Trophoblast cell (in vitro differentiated cells and primary cell): Measurements from ENCODE around the gene MAP2K3.
"Not testable (repeated sequence)": the region's sequence is repeated elsewhere in the genome, so short reads cannot be mapped to it uniquely, and the experiment has no call there.

Experiments
- DNase-seq, 2 donors: peaks; one replicate each; pipeline ENCODE4 v3.0.0-alpha.2; 2016
- H2AFZ ChIP-seq: 2 replicates; pipeline ENCODE4 v1.6.1; 2013; ENCODE audit warnings: low read length, moderate library complexity, mild to moderate bottlenecking; ENCODE audit not compliant: insufficient read depth, poor library complexity
- H2AK5ac ChIP-seq: 2 replicates; pipeline ENCODE4 v1.6.1; 2013; ENCODE audit warnings: mild to moderate bottlenecking, low read length
- H2BK120ac ChIP-seq: 2 replicates; pipeline ENCODE4 v1.6.1; 2013; ENCODE audit warnings: low read length, mild to moderate bottlenecking, moderate library complexity; ENCODE audit not compliant: insufficient read depth, poor library complexity
- H2BK12ac ChIP-seq: 2 replicates; pipeline ENCODE4 v1.6.1; 2013; ENCODE audit warnings: mild to moderate bottlenecking, low read length, moderate library complexity
- H2BK5ac ChIP-seq: 2 replicates; pipeline ENCODE4 v1.6.1; 2013; ENCODE audit warnings: low read length, low read depth, moderate library complexity, mild to moderate bottlenecking; ENCODE audit not compliant: poor library complexity
- H3K14ac ChIP-seq: 2 replicates; pipeline ENCODE4 v1.6.1; 2013; ENCODE audit warnings: mild to moderate bottlenecking, low read length
- H3K18ac ChIP-seq: 2 replicates; pipeline ENCODE4 v1.6.1; 2013; ENCODE audit warnings: mild to moderate bottlenecking, low read length
- H3K23ac ChIP-seq: 2 replicates; pipeline ENCODE4 v1.6.1; 2013; ENCODE audit warnings: low read length
- H3K27ac ChIP-seq: 2 replicates; pipeline ENCODE4 v1.5.1; 2013; ENCODE audit warnings: low read depth, mild to moderate bottlenecking, inconsistent platforms, low read length, moderate library complexity
- H3K27me3 ChIP-seq: 2 replicates; pipeline ENCODE4 v1.6.1; 2013; ENCODE audit warnings: inconsistent platforms, mild to moderate bottlenecking, low read length, moderate library complexity; ENCODE audit not compliant: insufficient read depth
- H3K36me3 ChIP-seq, 2 experiments: 1 replicate in 1 of 2; 2 replicates in 1 of 2; pipeline ENCODE4 v1.6.1; 2013; ENCODE audit warnings: low read length in 2 of 2, mild to moderate bottlenecking in 2 of 2, moderate library complexity in 1 of 2; ENCODE audit not compliant: insufficient read depth in 2 of 2, control insufficient read depth in 1 of 2
- H3K4ac ChIP-seq: 2 replicates; pipeline ENCODE4 v1.6.1; 2013; ENCODE audit warnings: low read depth, mild to moderate bottlenecking, low read length, moderate library complexity
- H3K4me1 ChIP-seq, 2 experiments: 1 replicate in 1 of 2; 2 replicates in 1 of 2; pipeline ENCODE4 v1.6.1; 2013; ENCODE audit warnings: low read length in 2 of 2, mild to moderate bottlenecking in 2 of 2, moderate library complexity in 1 of 2; ENCODE audit not compliant: insufficient read depth in 2 of 2, control insufficient read depth in 1 of 2
- H3K4me2 ChIP-seq: 2 replicates; pipeline ENCODE4 v1.6.1; 2013; ENCODE audit warnings: inconsistent platforms, mild to moderate bottlenecking, low read length, moderate library complexity
- H3K4me3 ChIP-seq: 2 replicates; pipeline ENCODE4 v1.5.1; 2013; ENCODE audit warnings: mild to moderate bottlenecking, low read depth, low read length, inconsistent platforms
- H3K79me1 ChIP-seq: one replicate; pipeline ENCODE4 v1.6.1; 2013; ENCODE audit warnings: low read length
- H3K79me2 ChIP-seq: 2 replicates; pipeline ENCODE4 v1.6.1; 2013; ENCODE audit warnings: low read length, mild to moderate bottlenecking; ENCODE audit not compliant: control insufficient read depth, insufficient read depth, poor library complexity
- H3K9ac ChIP-seq: 2 replicates; pipeline ENCODE4 v1.6.1; 2013; ENCODE audit warnings: mild to moderate bottlenecking, low read length
- H3K9me3 ChIP-seq: 2 replicates; pipeline ENCODE4 v1.6.1; 2013; ENCODE audit warnings: low read depth, mild to moderate bottlenecking, control low read depth, inconsistent platforms, low read length; ENCODE audit not compliant: insufficient read depth
- H4K12ac ChIP-seq: 2 replicates; pipeline ENCODE4 v1.6.1; 2013; ENCODE audit warnings: low read depth, mild to moderate bottlenecking, low read length, moderate library complexity
- H4K8ac ChIP-seq: 2 replicates; pipeline ENCODE4 v1.6.1; 2013; ENCODE audit warnings: low read depth, mild to moderate bottlenecking, low read length, moderate library complexity
- H4K91ac ChIP-seq: one replicate; pipeline ENCODE4 v1.6.1; 2013; ENCODE audit warnings: low read depth, mild to moderate bottlenecking, low read length, moderate library complexity
- WGBS: extraction: QIAGEN DNeasy Blood & Tissue Kit; methylation state at CpG from one replicate; pipeline ENCODE4 v1.1.7; 2013; ENCODE audit warnings: missing lambda C conversion rate; ENCODE audit not compliant: insufficient read length, insufficient coverage; ENCODE audit errors: extremely low coverage; 5-methylcytosine and 5-hydroxymethylcytosine counted together

Gene MAP2K3

GRCh38 chr17:21319256-21319655 is 34.7 kb downstream of the MAP2K3 start:
- not testable (repeated sequence) for H3K79me2 ChIP-seq, H4K91ac ChIP-seq, H2BK120ac ChIP-seq, H3K27me3 ChIP-seq, H4K12ac ChIP-seq, H3K9me3 ChIP-seq, H2AFZ ChIP-seq, H3K9ac ChIP-seq, H2BK5ac ChIP-seq, H3K4me1 ChIP-seq, H3K23ac ChIP-seq, H3K4ac ChIP-seq, H3K14ac ChIP-seq, DNase-seq, H3K36me3 ChIP-seq, H2BK12ac ChIP-seq, H3K4me2 ChIP-seq, H3K27ac ChIP-seq, H2AK5ac ChIP-seq, H3K79me1 ChIP-seq, H4K8ac ChIP-seq, H3K18ac ChIP-seq, H3K4me3 ChIP-seq
- WGBS = no CpG with 5 or more reads among the region's 4 CpGs

DNA sequence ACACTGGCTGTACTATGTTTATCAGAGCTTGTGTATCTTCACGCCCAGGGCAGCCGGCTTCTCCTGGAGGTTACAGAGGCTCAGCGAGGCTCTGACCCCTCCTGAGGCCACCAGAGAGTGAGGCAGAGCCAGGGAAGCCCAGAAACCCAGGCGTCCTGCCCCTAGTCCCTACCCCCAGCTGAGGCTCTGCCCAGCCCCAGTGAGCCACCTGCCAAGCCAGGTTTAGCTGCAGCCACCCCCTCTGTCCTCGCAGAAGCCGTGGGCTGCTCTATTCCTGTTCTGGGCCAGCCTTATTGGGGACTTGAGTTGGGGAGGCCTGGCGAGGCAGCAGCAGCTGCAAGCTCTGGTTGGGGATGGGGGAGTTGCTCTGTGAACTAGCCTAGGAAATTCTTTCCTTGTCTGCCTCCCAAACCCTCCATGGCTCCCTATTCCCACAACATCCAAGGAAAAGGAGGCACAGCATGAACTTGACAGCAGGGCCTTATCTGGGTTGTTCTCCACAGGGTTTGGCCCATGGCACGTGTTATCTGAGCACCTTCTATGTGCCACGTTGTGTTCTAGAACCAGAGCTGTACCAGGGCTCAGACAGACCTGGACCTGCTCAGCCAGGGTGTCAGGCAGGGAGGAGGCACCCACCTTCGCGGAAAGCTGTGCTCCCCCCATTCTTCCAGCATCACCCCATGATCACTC is 35.3 kb downstream of the MAP2K3 start:
- not testable (repeated sequence) for H3K4me2 ChIP-seq, H3K27me3 ChIP-seq, H3K18ac ChIP-seq, H2AFZ ChIP-seq, H4K8ac ChIP-seq, H3K79me1 ChIP-seq, H3K14ac ChIP-seq, H3K9me3 ChIP-seq, H2AK5ac ChIP-seq, H3K4me3 ChIP-seq, H3K79me2 ChIP-seq, H3K4me1 ChIP-seq, H3K36me3 ChIP-seq, H3K9ac ChIP-seq, H4K12ac ChIP-seq, H3K23ac ChIP-seq, H3K27ac ChIP-seq, DNase-seq, H3K4ac ChIP-seq, H2BK5ac ChIP-seq, H2BK12ac ChIP-seq, H4K91ac ChIP-seq, H2BK120ac ChIP-seq
- WGBS = no CpG with 5 or more reads among the region's 11 CpGs

GRCh38 chr17:21320430-21320829 is 35.9 kb downstream of the MAP2K3 start:
- not testable (repeated sequence) for H2AK5ac ChIP-seq, H4K12ac ChIP-seq, H3K27me3 ChIP-seq, H4K91ac ChIP-seq, H3K27ac ChIP-seq, H3K18ac ChIP-seq, H3K4me2 ChIP-seq, H2BK5ac ChIP-seq, H3K9me3 ChIP-seq, H2BK12ac ChIP-seq, H3K4me3 ChIP-seq, DNase-seq, H2BK120ac ChIP-seq, H3K4ac ChIP-seq, H3K36me3 ChIP-seq, H3K79me2 ChIP-seq, H3K14ac ChIP-seq, H4K8ac ChIP-seq, H3K4me1 ChIP-seq, H3K79me1 ChIP-seq, H3K23ac ChIP-seq, H2AFZ ChIP-seq, H3K9ac ChIP-seq
- no CpG with 5 or more reads among the region's 4 CpGs for WGBS

GRCh38 chr17:21321061-21321460 is 36.5 kb downstream of the MAP2K3 start:
- H3K4me3 ChIP-seq, H4K8ac ChIP-seq, H3K79me1 ChIP-seq, H3K9ac ChIP-seq, DNase-seq, H3K9me3 ChIP-seq, H2BK5ac ChIP-seq, H3K14ac ChIP-seq, H4K91ac ChIP-seq, H3K4me2 ChIP-seq, H3K23ac ChIP-seq, H2AK5ac ChIP-seq, H3K18ac ChIP-seq, H4K12ac ChIP-seq, H3K36me3 ChIP-seq, H3K4ac ChIP-seq, H3K27me3 ChIP-seq, H2BK12ac ChIP-seq, H2AFZ ChIP-seq, H2BK120ac ChIP-seq, H3K4me1 ChIP-seq, H3K27ac ChIP-seq, H3K79me2 ChIP-seq: not testable (repeated sequence)
- WGBS = no CpG with 5 or more reads among the region's 9 CpGs
